HTR-8/SVneo (cell line): ENCODE data around the gene PRKAR1B.

ENCODE experiments used
- DNase-seq: peaks from one replicate; pipeline ENCODE4 v3.0.0; 2011; ENCODE audit warnings: low spot score, mixed read lengths; ENCODE audit not compliant: insufficient read length
- FAIRE-seq: peaks from 2 replicates; lab custom pipeline; 2011; peaks lifted over from hg19 to GRCh38; lab: Jason Lieb, UNC

PRKAR1B gene

GRCh38 chr7:701086-701671 lies 25.9 kb downstream of the PRKAR1B start:
- FAIRE-seq (no peak), DNase-seq (no peak)

- DNase-seq (no peak), FAIRE-seq (no peak)
Measured at GRCh38 chr7:699476-700170, 27.5 kb downstream of the PRKAR1B start.

- FAIRE-seq (peak; percentile 97), DNase-seq (no peak)
Measured at GRCh38 chr7:698515-699475, 28.3 kb downstream of the PRKAR1B start.

GRCh38 chr7:696812-697551 lies 30.1 kb downstream of the PRKAR1B start:
- FAIRE-seq (no peak), DNase-seq (no peak)

GRCh38 chr7:696426-696811 lies 30.7 kb downstream of the PRKAR1B start:
- FAIRE-seq = no peak
- DNase-seq = no peak

- FAIRE-seq = no peak
Measured at GRCh38 chr7:693280-693679, 33.8 kb downstream of the PRKAR1B start.

GRCh38 chr7:691361-692045 lies 35.6 kb downstream of the PRKAR1B start:
- no peak for DNase-seq
- FAIRE-seq = no peak

More at GRCh38 chr7:693280-693679, 33.8 kb downstream of the PRKAR1B start:
- DNase-seq = no peak

GRCh38 chr7:690478-691360 lies 36.4 kb downstream of the PRKAR1B start:
- peak; percentile 46 for FAIRE-seq
- DNase-seq = no peak

- FAIRE-seq = no peak
Measured at GRCh38 chr7:685540-685939, 41.5 kb downstream of the PRKAR1B start.

GRCh38 chr7:684416-684815 lies 42.7 kb downstream of the PRKAR1B start:
- no peak for FAIRE-seq
- DNase-seq = no peak

More at GRCh38 chr7:685540-685939, 41.5 kb downstream of the PRKAR1B start:
- no peak for DNase-seq

- peak; percentile 81 for FAIRE-seq
Measured at GRCh38 chr7:683526-684205, 43.4 kb downstream of the PRKAR1B start.

GRCh38 chr7:682810-683209 lies 44.3 kb downstream of the PRKAR1B start:
- no peak for FAIRE-seq
- DNase-seq = no peak

More at GRCh38 chr7:683526-684205, 43.4 kb downstream of the PRKAR1B start:
- DNase-seq = no peak

GRCh38 chr7:681551-682307 lies 45.4 kb downstream of the PRKAR1B start:
- FAIRE-seq (no peak), DNase-seq (no peak)

GRCh38 chr7:680411-681127 lies 46.5 kb downstream of the PRKAR1B start:
- no peak for DNase-seq
- FAIRE-seq = no peak

- FAIRE-seq (no peak), DNase-seq (no peak)
Measured at GRCh38 chr7:676972-677385, 50.1 kb downstream of the PRKAR1B start.

GRCh38 chr7:676246-676971 lies 50.7 kb downstream of the PRKAR1B start:
- no peak for FAIRE-seq
- DNase-seq = no peak
